HG02938 (cell line): ENCODE data around the gene EFNB2.

Experiments
- ATAC-seq: cut with Tn5 transposase; IDR thresholded peaks from one replicate; pipeline ENCODE4 v1.9.1; 2021; ENCODE audit warnings: mild to moderate bottlenecking, moderate library complexity; ENCODE audit not compliant: unreplicated experiment

The EFNB2 gene

GRCh38 chr13:106487129-106487528 lies 48.3 kb downstream of the EFNB2 start:
- ATAC-seq, result no peak

DNA sequence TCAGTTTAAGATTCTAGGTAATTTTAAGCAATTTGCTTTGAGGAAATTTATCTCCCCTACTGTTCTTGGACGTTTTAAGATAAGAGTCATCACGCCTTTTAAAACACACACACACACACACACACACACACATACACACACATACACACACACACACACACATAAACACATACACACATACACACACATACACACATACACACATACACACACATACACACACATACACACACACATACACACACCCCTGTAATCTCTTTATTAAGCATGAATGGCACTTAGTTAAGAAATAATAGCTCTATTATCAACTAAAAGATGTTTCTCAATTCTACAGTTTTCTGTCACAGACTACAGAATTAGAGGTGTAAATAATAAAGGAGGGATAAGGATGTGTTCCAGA lies 49.2 kb downstream of the EFNB2 start:
- no peak for ATAC-seq

- ATAC-seq, result no peak
Observed at GRCh38 chr13:106484537-106485193, 50.8 kb downstream of the EFNB2 start.

GRCh38 chr13:106484084-106484483 lies 51.4 kb downstream of the EFNB2 start:
- ATAC-seq, result no peak

DNA sequence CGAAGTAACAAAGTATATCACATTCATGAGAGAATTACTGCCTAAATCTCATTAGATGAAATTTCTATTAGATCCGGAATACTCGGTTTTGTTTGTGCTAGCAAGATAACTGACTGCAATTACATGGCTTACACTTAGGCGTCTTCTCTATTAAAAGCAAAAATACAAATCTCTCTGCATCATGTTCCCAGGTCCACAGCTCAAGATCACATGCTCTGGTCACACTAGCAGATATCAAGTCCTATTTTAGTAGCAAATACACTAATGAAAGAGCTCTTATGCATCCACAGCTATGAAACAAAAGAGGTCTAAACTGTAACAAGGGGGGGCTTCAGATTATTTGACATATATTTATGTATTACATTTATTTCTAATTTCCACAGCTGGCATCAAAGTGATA lies 53.5 kb downstream of the EFNB2 start:
- ATAC-seq, result no peak

- no peak for ATAC-seq
Observed at GRCh38 chr13:106480351-106480910, 55.0 kb downstream of the EFNB2 start.

- ATAC-seq, result no peak
Observed at GRCh38 chr13:106479929-106480328, 55.5 kb downstream of the EFNB2 start.

GRCh38 chr13:106478116-106478515 lies 57.3 kb downstream of the EFNB2 start:
- no peak for ATAC-seq

DNA sequence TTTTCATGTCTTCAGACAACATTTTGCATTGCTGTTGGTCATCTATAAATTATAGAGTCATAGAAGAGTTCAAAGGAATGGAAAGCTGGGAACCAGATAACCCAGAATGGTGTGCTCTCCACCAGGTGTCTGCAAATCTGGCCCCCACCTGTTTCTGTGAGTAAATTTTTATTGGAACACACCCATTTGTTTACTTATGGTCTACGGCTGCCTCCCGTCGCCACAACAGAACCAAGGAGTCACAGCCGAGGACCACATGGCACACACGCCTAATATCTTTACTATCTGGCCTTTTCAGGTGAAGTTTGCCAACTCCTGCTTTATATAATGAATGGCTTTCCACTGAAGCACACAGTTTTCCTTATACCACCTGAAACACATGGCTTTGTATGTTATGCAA lies 58.2 kb downstream of the EFNB2 start:
- ATAC-seq, result no peak

- ATAC-seq, result no peak
Observed at GRCh38 chr13:106475852-106476251, 59.6 kb downstream of the EFNB2 start.

DNA sequence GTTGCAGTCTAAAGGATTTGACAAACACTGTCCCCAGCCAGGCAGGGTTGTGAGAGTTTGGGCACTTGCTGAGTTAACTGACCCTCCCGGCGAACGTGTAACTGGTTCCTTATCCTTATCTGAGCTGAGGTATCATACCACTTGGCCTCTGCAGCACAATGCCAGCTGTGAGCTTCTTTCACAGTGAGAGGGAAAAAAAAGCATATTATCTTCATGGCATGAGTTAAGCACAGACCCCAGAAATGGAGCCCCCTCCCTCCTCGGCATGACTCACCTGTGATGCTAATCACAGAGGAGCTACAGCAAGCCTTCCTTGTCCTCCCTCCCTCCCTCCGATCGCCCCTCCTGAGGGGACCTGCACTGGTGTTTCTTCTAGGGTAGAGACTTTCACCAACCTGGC lies 60.5 kb downstream of the EFNB2 start:
- no peak for ATAC-seq

DNA sequence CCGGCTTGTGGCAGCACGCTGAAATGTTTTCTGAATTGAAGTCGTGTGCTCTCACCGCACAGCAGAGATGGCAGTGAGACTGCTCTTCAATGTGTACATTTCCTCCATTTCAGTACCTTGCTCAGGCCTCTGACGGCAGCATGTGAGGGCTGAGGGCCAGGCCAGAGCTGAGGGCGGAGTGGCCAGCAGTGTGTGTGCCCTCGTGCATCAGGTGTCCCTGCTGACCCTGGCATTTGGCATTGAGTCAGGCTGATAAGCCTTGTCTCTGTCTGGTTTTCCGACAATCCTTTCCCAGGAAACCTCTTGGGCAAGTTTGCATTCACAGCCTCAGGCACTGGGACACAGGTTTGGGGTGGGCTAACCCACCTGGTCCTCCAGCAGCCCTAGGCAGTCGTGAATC lies 62.3 kb downstream of the EFNB2 start:
- ATAC-seq, result no peak

- no peak for ATAC-seq
Observed at GRCh38 chr13:106472621-106473020, 62.8 kb downstream of the EFNB2 start.

DNA sequence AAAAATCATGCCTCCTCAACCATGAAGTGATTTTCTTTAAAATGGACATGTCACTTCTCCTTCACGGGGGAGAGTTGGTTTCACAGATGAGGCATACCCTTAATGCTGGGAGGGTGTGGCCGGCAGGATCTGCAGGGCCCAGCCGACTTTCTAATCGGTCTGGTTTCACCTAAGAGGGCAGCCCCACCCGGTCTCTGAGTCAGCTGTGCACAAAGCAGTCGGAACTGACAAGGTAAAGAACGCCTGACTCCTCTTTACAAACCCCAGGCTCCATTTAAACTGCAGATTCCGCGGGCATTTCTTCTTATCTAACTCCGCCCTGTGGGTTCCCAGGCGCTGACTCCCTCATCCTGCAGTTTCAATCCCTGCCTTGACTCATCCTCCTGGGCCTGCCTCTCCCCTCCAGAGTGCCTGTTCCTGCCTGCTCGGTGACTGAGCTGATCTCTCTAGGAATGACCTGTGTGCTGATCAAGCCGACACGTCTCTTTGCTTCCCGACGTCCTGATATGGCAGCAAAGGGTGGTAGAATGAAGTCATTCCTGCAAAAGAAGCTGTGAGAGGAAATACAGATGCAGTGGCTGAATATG lies 63.4 kb downstream of the EFNB2 start:
- no peak for ATAC-seq

DNA sequence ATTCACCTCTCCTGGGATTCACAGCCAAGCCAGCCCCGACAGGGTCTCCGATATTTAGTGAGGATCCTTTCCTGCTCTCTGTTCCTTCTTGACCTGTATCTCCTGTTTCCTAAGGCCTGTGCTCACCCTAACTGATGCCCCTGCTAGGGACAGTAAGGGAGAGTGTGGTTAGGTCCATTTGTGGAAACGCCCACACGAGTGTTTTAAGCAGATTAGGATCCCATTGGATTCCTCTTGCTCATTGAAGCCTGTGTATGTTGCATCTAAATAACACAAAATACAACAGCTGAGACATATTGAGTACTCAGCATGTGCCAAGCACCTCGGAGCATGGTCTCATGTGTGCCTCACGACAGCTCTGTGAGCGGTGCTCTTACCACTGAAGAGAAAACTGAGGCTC lies 64.9 kb downstream of the EFNB2 start:
- ATAC-seq, result no peak

GRCh38 chr13:106468744-106469590 lies 66.5 kb downstream of the EFNB2 start:
- no peak for ATAC-seq

DNA sequence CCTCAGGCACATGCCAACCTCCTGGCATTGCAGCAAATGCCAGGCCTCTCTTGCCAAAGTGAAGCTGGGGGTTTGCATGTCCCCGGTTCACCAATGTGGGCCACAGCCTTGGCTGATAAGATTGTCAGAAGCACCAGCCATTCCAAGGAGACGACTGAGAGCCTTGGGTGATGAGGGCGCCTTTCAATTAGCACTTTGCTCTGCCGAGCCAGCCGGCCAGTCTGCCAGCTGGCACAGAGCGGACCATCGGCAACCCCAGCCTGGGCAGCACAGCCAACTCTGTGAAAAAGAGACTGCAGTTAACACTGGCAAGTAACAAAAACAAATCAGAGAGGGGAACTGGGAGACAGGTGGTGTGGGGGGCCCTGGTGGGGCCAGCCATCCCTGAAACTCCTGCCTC lies 67.3 kb downstream of the EFNB2 start:
- no peak for ATAC-seq

DNA sequence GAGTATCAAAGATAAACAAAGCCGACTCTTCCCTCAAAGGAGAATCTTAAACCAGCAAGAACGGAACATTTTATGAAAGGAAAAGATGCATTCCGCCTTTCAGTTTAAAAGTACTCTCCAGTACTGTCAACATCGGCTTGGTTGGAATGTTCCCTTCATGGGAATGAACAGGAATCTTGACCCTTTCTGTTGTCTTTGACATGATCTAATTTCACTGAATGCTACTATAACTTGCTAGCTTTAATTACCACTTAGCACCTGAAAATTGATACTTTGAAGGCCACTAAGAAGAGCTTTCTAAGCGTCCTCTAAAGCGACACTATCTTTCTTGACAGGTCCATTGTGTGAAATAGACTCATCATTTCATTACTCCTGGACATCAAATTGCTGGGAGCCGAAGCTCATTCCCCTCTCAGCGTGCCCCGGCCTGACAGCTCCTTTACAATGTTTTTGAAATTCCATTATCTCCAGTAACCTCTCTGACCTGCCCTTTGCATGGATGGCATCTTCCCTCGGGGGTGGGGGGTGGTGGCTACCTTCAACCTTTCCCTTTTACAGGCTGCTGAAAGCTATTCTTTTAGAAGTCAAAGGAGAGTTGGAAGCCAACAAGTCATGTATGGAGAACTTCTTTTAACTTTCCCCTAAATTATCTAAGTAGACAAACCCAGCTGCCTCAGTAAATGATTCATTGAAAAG lies 67.9 kb downstream of the EFNB2 start:
- ATAC-seq, result no peak

DNA sequence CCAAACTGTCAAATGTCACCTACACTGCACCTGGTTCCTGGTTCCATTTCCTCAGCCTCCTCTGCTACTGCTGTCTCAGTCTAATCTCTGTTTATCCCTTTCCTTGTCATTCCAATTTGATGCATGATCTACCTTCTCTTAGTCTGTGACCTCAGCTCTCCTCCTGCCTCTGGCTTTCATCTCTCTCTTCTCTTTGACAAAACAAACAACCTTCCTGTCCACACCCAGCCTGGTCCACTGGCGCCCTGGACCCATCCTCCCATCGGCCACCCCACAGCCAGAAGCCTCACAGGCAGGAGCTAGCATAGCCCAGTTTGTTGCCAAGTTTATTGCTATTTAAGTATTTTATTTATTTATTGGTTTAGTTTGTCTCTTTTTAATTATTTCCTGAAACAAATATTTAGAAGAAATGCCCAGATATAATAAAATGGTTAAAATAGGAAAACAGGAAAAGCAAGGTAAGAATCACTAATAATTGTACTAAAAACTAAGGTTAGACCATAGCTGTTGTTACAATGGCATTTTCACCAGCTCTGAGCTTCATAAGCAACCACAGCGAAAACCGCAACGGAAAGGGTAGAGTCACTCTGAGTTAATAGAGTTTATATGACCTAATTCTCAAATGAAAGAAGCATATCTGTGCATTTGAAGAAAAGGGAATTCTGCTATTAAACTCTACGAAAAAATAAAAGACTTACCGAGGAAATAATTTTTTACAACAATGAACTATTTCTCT lies 68.6 kb downstream of the EFNB2 start:
- ATAC-seq, result no peak

DNA sequence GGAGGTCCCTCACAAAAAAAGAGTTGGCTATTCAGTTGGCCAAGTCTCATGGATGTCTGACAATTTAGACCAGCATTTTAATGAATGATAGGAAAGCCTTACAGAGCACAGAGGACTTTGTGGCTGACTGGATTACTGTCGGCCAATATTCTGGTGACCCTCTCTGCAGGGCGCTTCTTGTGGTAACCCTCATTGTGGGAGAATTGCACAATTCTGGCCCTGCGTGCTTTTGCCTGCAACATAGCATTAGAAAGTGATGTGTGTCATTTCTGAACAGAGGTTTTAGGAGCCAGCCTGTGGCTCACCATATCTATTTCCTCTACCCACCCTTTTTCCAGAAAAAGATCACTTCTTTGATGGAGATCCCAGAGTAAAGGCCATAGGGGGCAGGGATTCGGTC lies 71.4 kb downstream of the EFNB2 start:
- no peak for ATAC-seq

DNA sequence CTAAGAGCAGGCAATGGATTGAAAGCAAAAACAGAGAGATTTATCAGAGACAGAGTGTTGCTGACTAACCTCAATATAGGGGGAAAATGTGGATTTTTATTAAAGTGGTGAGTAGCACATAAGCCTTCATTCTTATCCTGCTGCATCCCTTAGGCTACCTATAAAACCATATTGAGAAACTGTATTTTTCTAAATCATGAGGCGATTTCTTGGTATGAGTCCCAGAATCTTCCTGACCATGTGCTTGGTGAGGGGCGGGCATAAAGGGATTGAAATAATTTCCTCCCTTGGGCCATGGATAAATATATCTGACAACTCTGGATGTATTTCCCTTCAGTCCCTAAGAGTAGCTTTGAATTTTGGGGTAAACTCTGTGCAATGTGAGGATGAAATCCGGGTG lies 72.8 kb downstream of the EFNB2 start:
- no peak for ATAC-seq
